HEK293T (cell line): ENCODE data around the gene KDM4C.

Experiments
- ARNT ChIP-seq: fragments of 450-650 bp; IDR thresholded peaks from 2 replicates; pipeline ENCODE4 v1.6.1; 2017; ENCODE audit warnings: mild to moderate bottlenecking
- ELF4 ChIP-seq: fragments of 450-650 bp; IDR thresholded peaks from 2 replicates; pipeline ENCODE4 v1.6.1; 2017; ENCODE audit warnings: antibody characterized with exemption
- SUZ12 ChIP-seq: fragments of 450-650 bp; IDR thresholded peaks from 2 replicates; pipeline ENCODE4 v1.6.1; 2016; ENCODE audit warnings: mild to moderate bottlenecking
- ZNF384 ChIP-seq: fragments of 450-650 bp; IDR thresholded peaks from 2 replicates; pipeline ENCODE4 v1.6.1; 2016

- TF ChIP-seq ELF4 (no peak), ARNT (no peak), ZNF384 (no peak), SUZ12 (no peak)
Measured at GRCh38 chr9:7178729-7179128, 421.0 kb downstream of the KDM4C start.
